ENCODE measurements around the gene SDK2. TPM values are rescaled to one million over a fixed set of nuclear protein-coding genes. Genes with fewer than 3 reads are reported as not detected.

SDK2 gene
- total and polyA plus RNA-seq, 2 of the 4 experiments (the other 2 are of a cell fraction): under 0.01 to 0.03 TPM

DNA sequence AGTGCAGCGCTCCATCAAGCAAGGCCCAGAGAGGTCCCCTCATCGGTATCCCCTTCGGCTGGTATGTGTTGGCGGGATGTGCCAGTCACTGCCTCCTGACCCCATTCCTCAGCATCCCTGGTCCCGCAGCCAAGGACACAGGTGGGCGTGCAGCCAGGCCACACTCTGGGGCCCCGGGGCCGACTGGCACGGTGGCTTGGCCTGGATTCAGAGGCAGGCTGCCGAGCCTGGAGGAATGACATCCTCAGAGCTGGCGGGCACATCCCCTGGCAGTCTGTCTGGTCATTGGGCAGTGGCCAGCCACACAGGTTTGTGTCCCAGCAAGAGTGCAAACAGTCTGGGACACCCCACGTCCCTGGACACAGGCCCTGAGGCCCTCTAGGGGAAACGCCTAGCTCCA, 111.1 kb downstream of the SDK2 start:
- DNase-seq: no peak
- no peak overlapping the region for H3K4ac ChIP-seq (ENCODE audit: low read depth, low read length)
- dilution Hi-C loops (cut with HindIII; ENCODE audit: low sequenced_read_pairs, unreplicated experiment) (no loop called here), in situ Hi-C loops (cut with MboI; ENCODE audit: low sequenced_read_pairs) (loop anchor here (25.0 kb wide), 1 partner anchor 271 kb away; the partner anchor contains the start of gene CPSF4L), intact Hi-C loops (cut with micrococcal nuclease) (no loop called here)
- ChIA-PET POLR2A (ENCODE audit: unreplicated experiment) (no interaction called here), CTCF (no interaction called here)
- H2BK5ac ChIP-seq (ENCODE audit: low read depth, low read length, poor library complexity, severe bottlenecking): no peak overlapping the region
- H2BK120ac ChIP-seq (ENCODE audit: low read depth, low read length): no peak overlapping the region
- H2AFZ ChIP-seq (replicated peaks; ENCODE audit: low read length, poor library complexity): no peak overlapping the region
- no peak overlapping the region for H2AK9ac ChIP-seq (replicated peaks; ENCODE audit: low read depth, low read length, poor library complexity)
- H2BK15ac ChIP-seq (ENCODE audit: low read depth, low read length): no peak overlapping the region
- WGBS, 2 experiments (ENCODE audit: extremely low coverage in 2 of 2, insufficient read length in 1 of 2): 53% methylated on average over 9 of the region's 13 CpGs; no CpG with 5 or more reads in 1 of the 2 experiments
- no peaks in the 10 kb centered on the region for H3K9me1 ChIP-seq (ENCODE audit: insufficient read depth, low read length)
- no peak overlapping the region for H3K14ac ChIP-seq (replicated peaks; ENCODE audit: low read depth, low read length)
- H3K9me3 ChIP-seq (ENCODE audit: control insufficient read depth, insufficient read depth, low read length): no peaks in the 10 kb centered on the region
- H4K91ac ChIP-seq (ENCODE audit: insufficient read depth, low read depth, low read length): no peak overlapping the region
- no peaks in the 10 kb centered on the region for H4K20me1 ChIP-seq (ENCODE audit: insufficient read depth, low read length)
- no peak overlapping the region for H3K4me2 ChIP-seq (ENCODE audit: low read depth, low read length)
- no peaks in the 10 kb centered on the region for H3K79me1 ChIP-seq (ENCODE audit: low read depth in 1 of 2, low read length in 2 of 2)
- no peak overlapping the region for H3K4me3 ChIP-seq (ENCODE audit: insufficient read depth, low read depth, low read length)
- no peak for ATAC-seq (ENCODE audit: low read depth)
- H3K23ac ChIP-seq (ENCODE audit: low read depth, low read length): no peak overlapping the region
- H3K9ac ChIP-seq (ENCODE audit: low read depth, low read length): no peak overlapping the region
- no peak overlapping the region for H2BK20ac ChIP-seq (ENCODE audit: low read depth, low read length)
- H3K56ac ChIP-seq (ENCODE audit: extremely low read depth, insufficient read depth, low read length): no peak overlapping the region
- no peaks in the 10 kb centered on the region for H3K4me1 ChIP-seq (ENCODE audit: control insufficient read depth, insufficient read depth, low read length)
- no peak overlapping the region for H4K5ac ChIP-seq (ENCODE audit: low read depth, low read length)
- H2AK5ac ChIP-seq (ENCODE audit: low read depth, low read length): no peak overlapping the region
- H3K36me3 ChIP-seq (ENCODE audit: control insufficient read depth, insufficient read depth, low read length): no peaks in the 10 kb centered on the region
- no peak overlapping the region for H4K8ac ChIP-seq (ENCODE audit: low read depth in 2 of 2, low read length in 2 of 2)
- H3K27me3 ChIP-seq (ENCODE audit: control insufficient read depth, insufficient read depth, low read length): no peaks in the 10 kb centered on the region
- BruUV-seq (replicated peaks): no TSS peak
- no peak overlapping the region for H3K27ac ChIP-seq (ENCODE audit: insufficient read depth, low read length)
- H3K18ac ChIP-seq (ENCODE audit: low read depth, low read length): no peak overlapping the region
- TF ChIP-seq MAFK (IDR thresholded peaks at IDR 0.05; ENCODE audit: low read depth, low read length) (no peak), CHD1 (IDR thresholded peaks at IDR 0.05; ENCODE audit: low read depth, low read length) (no peak), FOS (IDR thresholded peaks at IDR 0.05; ENCODE audit: low read depth, low read length) (no peak)
- TF ChIP-seq, protein P1, sequence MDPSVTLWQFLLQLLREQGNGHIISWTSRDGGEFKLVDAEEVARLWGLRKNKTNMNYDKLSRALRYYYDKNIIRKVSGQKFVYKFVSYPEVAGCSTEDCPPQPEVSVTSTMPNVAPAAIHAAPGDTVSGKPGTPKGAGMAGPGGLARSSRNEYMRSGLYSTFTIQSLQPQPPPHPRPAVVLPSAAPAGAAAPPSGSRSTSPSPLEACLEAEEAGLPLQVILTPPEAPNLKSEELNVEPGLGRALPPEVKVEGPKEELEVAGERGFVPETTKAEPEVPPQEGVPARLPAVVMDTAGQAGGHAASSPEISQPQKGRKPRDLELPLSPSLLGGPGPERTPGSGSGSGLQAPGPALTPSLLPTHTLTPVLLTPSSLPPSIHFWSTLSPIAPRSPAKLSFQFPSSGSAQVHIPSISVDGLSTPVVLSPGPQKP (IDR thresholded peaks at IDR 0.05; ENCODE audit: borderline replicate concordance, low read depth, low read length): no peak
- TF ChIP-seq, protein P2, sequence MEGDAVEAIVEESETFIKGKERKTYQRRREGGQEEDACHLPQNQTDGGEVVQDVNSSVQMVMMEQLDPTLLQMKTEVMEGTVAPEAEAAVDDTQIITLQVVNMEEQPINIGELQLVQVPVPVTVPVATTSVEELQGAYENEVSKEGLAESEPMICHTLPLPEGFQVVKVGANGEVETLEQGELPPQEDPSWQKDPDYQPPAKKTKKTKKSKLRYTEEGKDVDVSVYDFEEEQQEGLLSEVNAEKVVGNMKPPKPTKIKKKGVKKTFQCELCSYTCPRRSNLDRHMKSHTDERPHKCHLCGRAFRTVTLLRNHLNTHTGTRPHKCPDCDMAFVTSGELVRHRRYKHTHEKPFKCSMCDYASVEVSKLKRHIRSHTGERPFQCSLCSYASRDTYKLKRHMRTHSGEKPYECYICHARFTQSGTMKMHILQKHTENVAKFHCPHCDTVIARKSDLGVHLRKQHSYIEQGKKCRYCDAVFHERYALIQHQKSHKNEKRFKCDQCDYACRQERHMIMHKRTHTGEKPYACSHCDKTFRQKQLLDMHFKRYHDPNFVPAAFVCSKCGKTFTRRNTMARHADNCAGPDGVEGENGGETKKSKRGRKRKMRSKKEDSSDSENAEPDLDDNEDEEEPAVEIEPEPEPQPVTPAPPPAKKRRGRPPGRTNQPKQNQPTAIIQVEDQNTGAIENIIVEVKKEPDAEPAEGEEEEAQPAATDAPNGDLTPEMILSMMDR (conservative IDR thresholded peaks at IDR 0.05; ENCODE audit: low read depth, low read length): no peak
